GM12865 (cell line): Measurements from ENCODE around the gene ZBTB4.

Source experiments
- DNase-seq: peaks from one replicate; pipeline ENCODE4 v3.0.0; 2010; ENCODE audit warnings: low read depth
- H3K4me3 ChIP-seq: 2 replicates; pipeline ENCODE4 v1.5.1; 2011; ENCODE audit warnings: mild to moderate bottlenecking, low read depth, low read length, control low read depth
- TF ChIP-seq, protein P1 (sequence below): IDR thresholded peaks from 2 replicates; pipeline ENCODE4 v1.5.1; 2011; ENCODE audit warnings: low read length, control low read depth, low read depth, inconsistent platforms; ENCODE audit not compliant: insufficient read depth; ENCODE audit errors: missing control alignments

ZBTB4 gene

DNA sequence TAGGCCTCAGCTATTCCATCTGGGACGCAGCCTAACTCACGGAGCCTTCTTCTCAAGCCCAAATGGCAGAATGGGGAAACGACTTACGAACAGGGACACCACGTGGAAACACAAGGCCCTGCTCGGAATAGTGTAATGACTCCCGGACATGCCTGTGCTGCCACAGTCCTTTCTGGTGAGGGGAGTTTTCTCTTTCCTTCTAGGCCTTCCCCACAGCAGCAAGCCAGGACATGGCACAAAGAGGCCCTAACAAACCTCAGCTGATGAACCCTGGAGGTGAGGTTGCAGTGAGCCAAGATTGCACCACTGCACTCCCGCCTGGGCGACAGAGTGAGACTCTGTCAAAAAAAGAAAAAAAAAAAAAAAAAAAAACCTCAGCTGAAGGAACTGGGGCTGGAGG lies 15.3 kb downstream of the ZBTB4 start:
- TF ChIP-seq, protein P1, sequence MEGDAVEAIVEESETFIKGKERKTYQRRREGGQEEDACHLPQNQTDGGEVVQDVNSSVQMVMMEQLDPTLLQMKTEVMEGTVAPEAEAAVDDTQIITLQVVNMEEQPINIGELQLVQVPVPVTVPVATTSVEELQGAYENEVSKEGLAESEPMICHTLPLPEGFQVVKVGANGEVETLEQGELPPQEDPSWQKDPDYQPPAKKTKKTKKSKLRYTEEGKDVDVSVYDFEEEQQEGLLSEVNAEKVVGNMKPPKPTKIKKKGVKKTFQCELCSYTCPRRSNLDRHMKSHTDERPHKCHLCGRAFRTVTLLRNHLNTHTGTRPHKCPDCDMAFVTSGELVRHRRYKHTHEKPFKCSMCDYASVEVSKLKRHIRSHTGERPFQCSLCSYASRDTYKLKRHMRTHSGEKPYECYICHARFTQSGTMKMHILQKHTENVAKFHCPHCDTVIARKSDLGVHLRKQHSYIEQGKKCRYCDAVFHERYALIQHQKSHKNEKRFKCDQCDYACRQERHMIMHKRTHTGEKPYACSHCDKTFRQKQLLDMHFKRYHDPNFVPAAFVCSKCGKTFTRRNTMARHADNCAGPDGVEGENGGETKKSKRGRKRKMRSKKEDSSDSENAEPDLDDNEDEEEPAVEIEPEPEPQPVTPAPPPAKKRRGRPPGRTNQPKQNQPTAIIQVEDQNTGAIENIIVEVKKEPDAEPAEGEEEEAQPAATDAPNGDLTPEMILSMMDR: no peak
- no peak for DNase-seq
- no peak overlapping the region for H3K4me3 ChIP-seq

DNA sequence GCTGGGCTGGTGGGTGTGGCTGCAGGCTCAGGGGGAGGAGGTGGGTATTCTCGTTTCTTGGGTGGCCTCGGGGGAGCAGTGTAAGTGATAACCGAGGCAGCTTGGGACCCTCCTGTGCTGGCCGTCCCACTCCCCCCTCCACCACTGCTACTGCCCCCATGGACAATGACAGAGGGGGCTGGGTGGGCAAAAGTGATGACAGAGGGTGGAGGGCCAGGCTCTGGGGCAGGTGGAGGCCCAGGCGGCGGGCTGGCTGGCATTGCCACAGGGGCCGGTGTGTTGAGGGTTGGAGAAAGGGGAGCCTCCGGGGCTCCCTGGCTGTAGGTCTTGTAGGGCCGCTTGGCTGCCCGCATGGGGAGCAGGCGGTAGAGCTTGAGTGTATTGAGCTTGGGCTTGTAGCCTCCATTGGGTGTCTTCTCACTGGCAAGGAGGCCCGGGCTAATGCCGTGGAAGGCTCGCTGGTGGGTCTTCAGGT lies 16.0 kb downstream of the ZBTB4 start:
- TF ChIP-seq, protein P1: no peak
- H3K4me3 ChIP-seq: no peak overlapping the region
- DNase-seq: no peak

DNA sequence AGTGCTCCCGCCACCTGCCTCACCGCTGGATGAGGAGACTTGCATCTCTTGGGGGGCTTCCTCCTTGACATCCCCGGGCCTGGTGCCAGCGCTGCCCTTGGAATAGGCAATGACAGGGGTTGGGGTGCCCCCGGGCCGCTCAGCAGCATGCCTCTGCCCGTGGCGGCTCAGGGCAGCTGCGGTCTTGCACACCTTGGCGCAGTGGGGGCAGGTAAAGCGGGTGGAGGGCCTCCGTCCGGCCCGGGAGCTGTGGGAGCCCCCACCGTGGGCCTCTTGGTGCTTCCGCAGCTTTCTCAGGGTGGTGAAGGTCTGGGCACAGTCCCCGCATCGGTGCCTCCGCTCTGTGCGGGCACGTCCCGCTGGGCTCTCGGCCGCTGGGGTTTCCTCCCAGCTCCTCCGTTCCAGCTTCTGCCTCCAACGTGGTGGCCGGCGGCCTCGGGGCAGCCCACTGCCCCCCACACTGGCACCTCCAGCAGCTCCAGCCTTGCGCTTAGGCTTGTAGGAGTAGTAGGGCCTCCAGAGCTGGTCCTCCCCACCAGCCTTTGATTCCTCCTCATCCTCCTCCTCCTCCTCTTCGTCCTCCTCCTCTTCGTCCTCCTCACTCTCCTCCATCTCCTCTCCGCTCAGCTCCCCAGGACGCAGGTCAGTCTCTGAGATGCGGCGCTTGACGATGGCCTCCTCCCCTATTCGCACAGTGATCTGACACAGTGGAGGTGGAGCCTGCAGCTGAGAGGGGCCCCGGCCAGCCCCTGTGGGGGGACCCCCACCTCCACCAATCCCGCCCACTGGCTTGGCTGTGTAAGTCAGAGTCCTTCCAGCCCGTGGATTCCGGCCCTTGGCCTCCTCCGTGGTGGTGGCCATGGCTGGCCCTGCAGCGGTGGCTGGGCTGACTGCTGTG lies 16.7 kb downstream of the ZBTB4 start:
- no peak for DNase-seq
- TF ChIP-seq, protein P1: no peak
- no peak overlapping the region for H3K4me3 ChIP-seq

DNA sequence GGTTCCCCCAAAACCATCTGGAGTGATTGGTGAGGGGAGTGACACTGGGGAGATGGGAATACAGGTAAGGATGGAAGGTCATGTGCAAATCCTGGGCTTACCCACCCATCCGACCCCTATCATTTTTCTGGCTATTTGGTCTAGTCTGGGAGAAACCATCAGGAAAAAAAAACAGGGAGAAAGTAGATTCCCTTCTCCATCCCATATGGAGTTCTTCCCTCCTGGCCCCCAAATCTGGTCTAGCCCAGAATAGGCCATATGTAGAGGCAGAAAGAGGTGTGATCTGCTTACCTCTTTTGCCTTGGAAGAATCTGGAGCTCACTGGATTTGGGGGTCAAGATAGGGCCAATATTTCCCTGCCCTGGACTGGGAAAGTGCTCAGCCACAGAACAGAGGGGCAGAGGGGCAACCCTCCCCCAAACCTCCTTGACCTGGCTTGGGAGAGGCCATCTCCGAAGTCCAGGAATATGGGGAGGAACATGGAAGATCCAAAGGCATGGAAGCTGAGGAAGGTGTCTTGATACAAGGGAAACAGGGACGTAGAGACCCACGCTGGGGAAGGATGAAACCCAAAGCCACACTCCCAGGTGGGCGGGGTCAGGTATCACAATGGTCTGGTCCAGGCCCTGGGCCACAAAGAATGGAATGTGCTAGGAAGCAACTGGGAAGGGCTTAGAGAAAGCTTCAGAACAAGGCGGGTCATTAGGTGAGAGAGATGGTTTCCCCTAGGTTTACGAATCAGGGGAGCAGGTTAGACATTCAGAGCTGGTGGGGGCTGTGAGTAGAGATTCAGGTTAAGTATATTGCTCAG lies 18.4 kb downstream of the ZBTB4 start:
- TF ChIP-seq, protein P1: no peak
- no peak for DNase-seq
- H3K4me3 ChIP-seq: no peak overlapping the region

DNA sequence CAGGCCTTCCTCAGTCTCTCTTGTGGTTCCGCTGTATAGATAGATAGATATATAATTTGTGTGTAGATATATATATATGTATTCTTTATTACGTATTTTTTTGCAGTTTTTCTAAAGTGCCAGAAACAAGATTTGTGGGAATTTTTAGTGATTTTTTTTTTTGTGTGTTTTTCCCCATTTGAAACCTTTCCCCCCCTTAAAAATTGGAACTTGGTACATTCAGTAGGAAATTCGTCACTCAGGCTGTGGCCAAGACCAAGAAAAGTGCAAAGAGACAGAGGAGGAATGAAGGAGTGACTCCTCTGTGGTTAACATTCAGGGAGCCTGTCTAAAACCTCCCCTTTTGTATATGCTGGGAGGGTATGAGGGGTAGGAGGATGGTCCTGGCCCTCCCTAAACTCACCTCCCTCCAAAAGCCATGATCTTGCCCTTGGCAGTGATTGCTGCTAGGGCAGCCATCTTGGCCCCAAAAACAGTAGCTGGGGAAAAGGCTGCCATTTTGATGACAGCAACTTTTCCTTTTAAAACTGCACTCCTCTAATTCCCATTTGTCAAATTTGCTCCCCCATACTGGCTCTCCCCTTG lies 19.4 kb downstream of the ZBTB4 start:
- TF ChIP-seq, protein P1: no peak
- no peak for DNase-seq
- H3K4me3 ChIP-seq: no peak overlapping the region

DNA sequence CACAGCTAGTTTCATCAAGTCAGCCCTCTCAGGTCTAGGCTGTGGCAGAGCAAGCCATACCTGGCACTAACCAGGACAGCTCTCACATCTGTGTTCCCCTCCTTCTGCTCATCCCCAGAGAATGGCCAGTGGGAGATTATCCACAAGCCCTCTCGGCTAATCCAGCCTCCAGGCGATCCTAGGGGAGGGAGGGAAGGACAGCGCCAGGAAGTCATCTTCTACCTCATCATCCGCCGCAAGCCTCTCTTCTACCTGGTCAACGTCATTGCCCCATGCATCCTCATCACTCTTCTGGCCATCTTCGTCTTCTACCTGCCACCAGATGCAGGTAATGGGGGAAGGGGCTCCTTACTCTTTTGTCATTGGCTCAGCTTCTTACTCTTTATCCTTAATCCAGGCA lies 31.0 kb downstream of the ZBTB4 start:
- TF ChIP-seq, protein P1: no peak
- no peak for DNase-seq

More for the DNA sequence above, 31.0 kb downstream of the ZBTB4 start:
- no peak overlapping the region for H3K4me3 ChIP-seq
